Gastrocnemius medialis (tissue), 4 donors: Measurements from ENCODE around the gene SUSD1.

Source experiments
- POLR2A ChIP-seq, 2 donors: fragments of 450-650 bp; IDR thresholded peaks; one replicate each; pipeline ENCODE4 v1.6.1; 2017; ENCODE audit warnings: antibody characterized with exemption in 2 of 2, mild to moderate bottlenecking in 2 of 2, moderate library complexity in 2 of 2
- TF ChIP-seq, protein P1 (sequence below), 5 experiments: fragments of 450-650 bp in 3 of 5; fragments of 200-600 bp in 2 of 5; sonication (generic) in 2 of 5; IDR thresholded peaks in 4 of 5; conservative IDR thresholded peaks in 1 of 5; 1 replicate in 4 of 5; 2 replicates in 1 of 5; pipeline ENCODE4 v1.5.1; 2016 to 2019; ENCODE audit warnings: antibody characterized with exemption in 5 of 5, mild to moderate bottlenecking in 3 of 5, moderate library complexity in 3 of 5

DNA sequence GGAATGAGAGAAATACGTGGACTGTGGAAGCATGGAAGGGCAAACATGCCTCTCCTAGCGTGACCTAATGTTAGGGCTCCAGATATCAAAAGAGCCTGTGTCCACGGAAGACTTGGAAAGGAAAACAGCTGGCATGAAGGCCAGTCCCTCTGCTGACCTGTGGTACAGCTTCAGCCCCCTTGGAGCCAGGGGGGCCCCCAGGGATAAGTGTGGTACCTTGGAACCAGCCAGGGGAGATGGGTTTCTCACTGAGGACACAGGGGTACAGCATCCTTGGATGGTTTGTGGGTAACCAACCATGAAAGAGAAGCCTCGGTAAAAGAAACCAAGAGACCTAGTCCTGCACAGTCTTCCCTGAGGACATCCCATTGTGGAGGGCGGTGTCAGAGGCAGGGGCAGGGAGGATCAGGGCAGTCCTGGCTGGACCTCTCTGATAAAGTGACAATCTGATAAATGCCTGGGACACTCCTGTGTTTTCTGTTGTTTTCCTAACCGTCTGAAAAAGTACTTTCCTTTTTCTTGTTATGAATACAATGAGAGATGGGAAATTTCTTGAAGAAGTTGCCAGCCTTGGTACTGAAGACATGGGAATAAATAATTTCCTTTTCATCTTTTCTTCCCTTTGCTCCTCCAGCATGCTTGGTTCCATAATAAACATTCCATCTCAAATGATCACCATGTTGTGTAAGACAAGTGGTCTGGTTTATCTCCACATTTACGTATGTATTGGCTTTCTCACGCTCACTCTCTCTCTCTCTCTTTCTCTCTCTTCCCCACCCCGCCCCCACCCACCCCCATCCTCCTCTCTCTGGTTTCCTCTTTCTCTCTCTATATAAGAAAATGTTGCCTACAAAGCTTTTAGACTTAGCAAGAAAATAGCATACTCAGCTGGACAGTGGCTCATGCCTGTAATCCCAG is 102.1 kb downstream of the SUSD1 start:
- TF ChIP-seq, protein P1, sequence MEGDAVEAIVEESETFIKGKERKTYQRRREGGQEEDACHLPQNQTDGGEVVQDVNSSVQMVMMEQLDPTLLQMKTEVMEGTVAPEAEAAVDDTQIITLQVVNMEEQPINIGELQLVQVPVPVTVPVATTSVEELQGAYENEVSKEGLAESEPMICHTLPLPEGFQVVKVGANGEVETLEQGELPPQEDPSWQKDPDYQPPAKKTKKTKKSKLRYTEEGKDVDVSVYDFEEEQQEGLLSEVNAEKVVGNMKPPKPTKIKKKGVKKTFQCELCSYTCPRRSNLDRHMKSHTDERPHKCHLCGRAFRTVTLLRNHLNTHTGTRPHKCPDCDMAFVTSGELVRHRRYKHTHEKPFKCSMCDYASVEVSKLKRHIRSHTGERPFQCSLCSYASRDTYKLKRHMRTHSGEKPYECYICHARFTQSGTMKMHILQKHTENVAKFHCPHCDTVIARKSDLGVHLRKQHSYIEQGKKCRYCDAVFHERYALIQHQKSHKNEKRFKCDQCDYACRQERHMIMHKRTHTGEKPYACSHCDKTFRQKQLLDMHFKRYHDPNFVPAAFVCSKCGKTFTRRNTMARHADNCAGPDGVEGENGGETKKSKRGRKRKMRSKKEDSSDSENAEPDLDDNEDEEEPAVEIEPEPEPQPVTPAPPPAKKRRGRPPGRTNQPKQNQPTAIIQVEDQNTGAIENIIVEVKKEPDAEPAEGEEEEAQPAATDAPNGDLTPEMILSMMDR (IDR thresholded peaks at IDR 0.05 in 4 of 5, conservative IDR thresholded peaks at IDR 0.05 in 1 of 5), result no peak
- TF ChIP-seq POLR2A (IDR thresholded peaks at IDR 0.05), result no peak
